Right lobe of liver (tissue), 6 donors: ENCODE data around the gene ZBTB47. TPM values are rescaled to one million over a fixed set of nuclear protein-coding genes. Genes with fewer than 3 reads are reported as not detected.

Experiments
- ATAC-seq, 4 donors: fragments of 200-7000 bp; cut with Tn5 transposase; one replicate each; pipeline ENCODE4 v1.9.1; 2020; ENCODE audit warnings: mild to moderate bottlenecking in 4 of 4, moderate library complexity in 4 of 4
- DNase-seq, 3 donors: peaks; one replicate each; pipeline ENCODE4 v3.0.0-alpha.2; 2020
- H3K27ac ChIP-seq, 3 donors: fragments of 200-600 bp; one replicate each; pipeline ENCODE4 v1.8.0; 2022
- H3K27me3 ChIP-seq, 2 donors: fragments of 200-600 bp; one replicate each; pipeline ENCODE4 v1.8.0; 2022
- H3K36me3 ChIP-seq, 4 donors: fragments of 200-600 bp; sonication (generic) in 1 of 4; one replicate each; pipeline versions ENCODE4 v1.5.1 to v1.8.0; 2017 to 2022; ENCODE audit warnings: control low read depth in 1 of 4
- H3K4me1 ChIP-seq, 4 donors: fragments of 200-600 bp; sonication (generic) in 1 of 4; one replicate each; pipeline versions ENCODE4 v1.5.1 to v1.8.0; 2017 to 2022; ENCODE audit warnings: control low read depth in 1 of 4
- H3K4me3 ChIP-seq, 3 donors: fragments of 200-600 bp; one replicate each; pipeline ENCODE4 v1.8.0; 2022
- H3K9me3 ChIP-seq, 4 donors: fragments of 200-600 bp; sonication (generic) in 1 of 4; one replicate each; pipeline versions ENCODE4 v1.5.1 to v1.8.0; 2017 to 2022; ENCODE audit warnings: control low read depth in 1 of 4
- CTCF ChIP-seq, 4 donors: fragments of 200-600 bp in 3 of 4; fragments of 450-650 bp in 1 of 4; IDR thresholded peaks; one replicate each; pipeline versions ENCODE4 v1.5.1 to v1.8.0; 2016 to 2022; ENCODE audit warnings: antibody characterized with exemption in 4 of 4, mild to moderate bottlenecking in 2 of 4
- POLR2A ChIP-seq: fragments of 450-650 bp; IDR thresholded peaks from one replicate; pipeline ENCODE4 v1.6.1; 2017; ENCODE audit warnings: antibody characterized with exemption, mild to moderate bottlenecking
- WGBS: methylation state at CpG from one replicate; pipeline ENCODE4 v1.1.6; 2018; ENCODE audit warnings: low coverage, low lambda C conversion rate; ENCODE audit not compliant: insufficient coverage; ENCODE audit errors: missing lambda C conversion rate; 5-methylcytosine and 5-hydroxymethylcytosine counted together
- intact Hi-C, 2 donors: fragments of 100-400 bp; cut with DNase I; formaldehyde crosslinking; loops; one replicate each; pipeline versions ENCODE4 v1.11.2 to v1.14.1; 2022
- total RNA-seq, 6 experiments: library from RNA; depleted of rRNA in 2 of 6; stranded (reverse); fragments of >200 nt in 2 of 6; fragmentation: NEBNext Ultra II Directional in 3 of 6; extraction: Animal tissue kit (Norgen Biotek cat#: 25700) in 3 of 6; gene quantifications; one replicate each; pipeline versions ENCODE4 v1.1.0 to v1.2.4, GENCODE V29; 2016 to 2023
- donor health status: DM: no; HTN: yes; CAD: no.
- donor health status: DM: no; HTN: no; CAD: no.
- donor health status: DM: no; HTN: no; CAD: no.
- donor health status: DM: no; HTN: yes; CAD: no.
- donor health status: DM: no; HTN: yes; CAD: no.

Gene ZBTB47
- total RNA-seq, 6 experiments from 2014 or later: 2.2 to 8.9 (median 4.9) TPM

DNA sequence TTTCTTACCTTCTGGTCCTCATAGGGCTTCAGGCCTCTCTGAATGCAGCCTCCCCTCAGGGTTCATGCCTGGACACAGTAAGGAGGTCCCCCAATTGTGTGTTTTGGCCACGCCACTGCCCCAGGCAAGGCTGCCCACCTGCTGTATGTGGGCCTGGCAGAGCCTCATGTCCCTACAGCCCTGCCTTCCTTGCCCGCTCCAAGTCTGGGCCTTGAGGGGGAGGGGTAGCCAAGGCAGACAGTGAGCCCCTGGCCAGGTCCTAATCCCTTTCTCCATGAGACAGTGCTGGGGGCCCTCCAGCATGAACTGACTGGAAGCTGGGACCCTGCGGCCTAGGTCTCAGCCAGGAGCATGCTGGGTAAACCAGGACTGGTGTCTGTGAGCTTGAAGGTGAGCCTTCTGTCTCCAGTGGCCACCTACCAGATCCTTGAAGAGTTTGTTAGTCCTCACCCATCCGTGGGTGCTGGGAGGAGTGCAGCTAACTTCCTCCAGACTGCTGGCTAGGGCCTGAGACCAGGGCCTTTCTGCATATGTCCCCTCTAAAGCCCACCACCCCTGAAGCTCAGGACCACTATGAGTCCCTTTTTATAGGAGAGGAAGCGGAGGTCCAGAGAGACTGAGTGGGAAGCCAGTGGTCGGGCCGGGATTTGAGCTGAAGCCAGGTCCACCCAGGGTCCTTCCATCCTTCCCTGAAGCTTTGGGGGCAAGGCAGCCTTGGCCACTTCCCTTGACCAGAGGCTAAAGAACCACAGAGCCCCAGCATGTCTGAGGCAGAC lies 8.7 kb downstream of the ZBTB47 start:
- no peaks in the 10 kb centered on the region for H3K36me3 ChIP-seq
- no peaks in the 10 kb centered on the region for H3K4me1 ChIP-seq
- TF ChIP-seq CTCF (IDR thresholded peaks at IDR 0.05) (no peak), POLR2A (no peak)
- no peaks in the 10 kb centered on the region for H3K27me3 ChIP-seq
- no peak overlapping the region for H3K27ac ChIP-seq
- DNase-seq (no peak), ATAC-seq (no peak)
- WGBS: no CpG with 5 or more reads among the region's 7 CpGs
- intact Hi-C loops: no loop called here
- H3K9me3 ChIP-seq: no peaks in the 10 kb centered on the region
- H3K4me3 ChIP-seq: no peak overlapping the region

GRCh38 chr3:42662813-42663535 lies 9.5 kb downstream of the ZBTB47 start:
- Histone ChIP-seq H3K27me3 (no peaks in the 10 kb centered on the region), H3K4me3 (no peak overlapping the region), H3K36me3 (no peaks in the 10 kb centered on the region), H3K9me3 (no peaks in the 10 kb centered on the region), H3K27ac (no peak overlapping the region), H3K4me1 (no peaks in the 10 kb centered on the region)
- TF ChIP-seq CTCF (IDR thresholded peaks at IDR 0.05) (no peak), POLR2A (no peak)
- intact Hi-C loops: no loop called here
- DNase-seq: no peak
- 95% methylated on average over 6 of the region's 12 CpGs for WGBS
- no peak for ATAC-seq

DNA sequence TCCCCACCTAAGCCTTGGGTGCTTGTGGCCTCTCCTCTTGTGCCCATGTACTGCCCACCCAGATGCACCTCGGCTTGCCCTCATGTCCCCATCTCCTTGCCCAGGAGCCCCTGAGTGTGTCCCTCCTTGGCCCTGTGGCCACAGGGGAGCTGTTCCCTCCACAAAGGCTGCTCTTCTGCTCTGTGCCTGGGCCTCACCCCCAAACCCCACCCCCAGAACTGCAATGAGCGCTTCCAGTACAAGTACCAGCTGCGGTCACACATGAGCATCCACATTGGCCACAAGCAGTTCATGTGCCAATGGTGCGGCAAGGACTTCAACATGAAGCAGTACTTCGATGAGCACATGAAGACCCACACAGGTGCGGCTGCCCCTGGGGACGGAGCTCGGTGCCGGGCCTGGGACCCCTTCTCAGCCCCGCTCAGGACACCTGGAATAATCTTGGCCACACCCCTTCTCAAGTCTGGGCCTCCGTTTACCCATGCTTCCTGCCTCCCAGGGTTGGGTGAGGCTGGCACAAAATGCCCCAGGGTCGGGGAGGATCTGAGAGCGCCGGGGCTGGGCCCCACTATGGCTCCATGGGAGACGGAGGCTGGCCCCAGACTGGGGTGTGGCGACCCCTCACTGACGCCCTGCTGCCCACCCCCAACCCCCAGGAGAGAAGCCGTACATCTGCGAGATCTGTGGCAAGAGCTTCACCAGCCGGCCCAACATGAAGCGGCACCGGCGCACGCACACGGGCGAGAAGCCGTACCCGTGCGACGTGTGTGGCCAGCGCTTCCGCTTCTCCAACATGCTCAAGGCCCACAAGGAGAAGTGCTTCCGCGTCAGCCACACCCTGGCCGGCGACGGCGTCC lies 10.3 kb downstream of the ZBTB47 start:
- ATAC-seq: no peak
- H3K36me3 ChIP-seq: no peaks in the 10 kb centered on the region
- no peak overlapping the region for H3K4me3 ChIP-seq
- TF ChIP-seq CTCF (IDR thresholded peaks at IDR 0.05) (no peak), POLR2A (no peak)
- WGBS: 89% methylated on average over 7 of the region's 38 CpGs
- no peaks in the 10 kb centered on the region for H3K9me3 ChIP-seq
- no peak for DNase-seq
- no peaks in the 10 kb centered on the region for H3K4me1 ChIP-seq
- no peak overlapping the region for H3K27ac ChIP-seq
- intact Hi-C loops: no loop called here
- no peaks in the 10 kb centered on the region for H3K27me3 ChIP-seq

DNA sequence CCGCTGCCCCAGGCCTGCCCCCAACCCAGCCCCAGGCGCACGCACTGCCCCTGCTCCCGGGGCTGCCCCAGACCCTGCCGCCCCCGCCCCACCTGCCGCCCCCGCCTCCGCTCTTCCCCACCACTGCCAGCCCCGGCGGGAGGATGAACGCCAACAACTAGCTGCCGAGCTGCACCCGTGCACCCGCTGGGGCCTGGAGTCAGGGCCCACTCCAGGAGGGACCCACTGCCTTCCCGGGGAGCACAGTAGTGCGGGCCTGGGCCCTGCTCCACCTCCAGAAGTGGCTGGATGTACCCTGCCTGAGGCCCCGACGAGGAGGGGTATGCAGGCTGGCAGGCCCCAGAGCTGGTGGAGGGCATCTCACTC lies 10.9 kb downstream of the ZBTB47 start:
- TF ChIP-seq CTCF (IDR thresholded peaks at IDR 0.05): no peak
- TF ChIP-seq POLR2A: no peak
- 90% methylated on average over 2 of the region's 19 CpGs for WGBS
- Histone ChIP-seq H3K27ac (no peak overlapping the region), H3K9me3 (no peaks in the 10 kb centered on the region), H3K36me3 (no peaks in the 10 kb centered on the region), H3K27me3 (no peaks in the 10 kb centered on the region), H3K4me1 (no peaks in the 10 kb centered on the region), H3K4me3 (no peak overlapping the region)
- ATAC-seq: no peak
- intact Hi-C loops: no loop called here
- no peak for DNase-seq
